B cell (primary cell): Measurements from ENCODE around the gene FAM114A1. TPM values are rescaled to one million over a fixed set of nuclear protein-coding genes. Genes with fewer than 3 reads are reported as not detected.

ENCODE experiments used
- ATAC-seq: fragments of 200-7000 bp; cut with Tn5 transposase; one replicate; pipeline ENCODE4 v1.10.0; 2021; ENCODE audit warnings: low read depth, mild to moderate bottlenecking, moderate number of reproducible peaks, moderate library complexity
- CTCF ChIA-PET: fragments of 350-600 bp; sonication (Branson Sonifier 250); formaldehyde crosslinking; loops from one replicate; lab custom pipeline; 2021; ENCODE audit warnings: antibody characterized with exemption, inconsistent platforms; lab: Charles Lee
- POLR2A ChIA-PET: fragments of 350-600 bp; sonication (Branson Sonifier 250); formaldehyde crosslinking; loops from one replicate; lab custom pipeline; 2021; ENCODE audit warnings: antibody characterized with exemption; lab: Charles Lee
- DNase-seq: peaks from one replicate; pipeline ENCODE4 v3.0.0; 2013
- H2AFZ ChIP-seq: 2 replicates; pipeline ENCODE4 v1.6.1; 2012; ENCODE audit warnings: mild to moderate bottlenecking, low read depth, low read length; ENCODE audit not compliant: insufficient read depth, poor library complexity, severe bottlenecking
- H3K27ac ChIP-seq, 2 donors: 1 replicate in 1 of 2; 2 replicates in 1 of 2; pipeline ENCODE4 v1.5.1; 2012 to 2013; ENCODE audit warnings: low read length in 2 of 2, mild to moderate bottlenecking in 2 of 2, moderate library complexity in 1 of 2
- H3K27me3 ChIP-seq, 4 experiments: fragments of 200-600 bp in 1 of 4; sonication (generic) in 1 of 4; replicated peaks in 1 of 4; 1 replicate in 2 of 4; 2 replicates in 2 of 4; pipeline versions ENCODE4 v1.6.1 to v1.7.0; 2013 to 2016; ENCODE audit warnings: low read length in 3 of 4, mild to moderate bottlenecking in 2 of 4, mixed read lengths in 1 of 4, moderate library complexity in 1 of 4; ENCODE audit not compliant: insufficient read depth in 4 of 4, control insufficient read depth in 3 of 4; ENCODE audit errors: control extremely low read depth in 1 of 4
- H3K36me3 ChIP-seq, 2 experiments: replicated peaks in 1 of 2; 1 replicate in 1 of 2; 2 replicates in 1 of 2; pipeline versions ENCODE4 v1.6.1 to v1.7.1; 2013; ENCODE audit warnings: low read length in 1 of 2; ENCODE audit not compliant: insufficient read depth in 2 of 2, control insufficient read depth in 1 of 2; ENCODE audit errors: control extremely low read depth in 1 of 2, extremely low read depth in 1 of 2
- H3K4me1 ChIP-seq, 2 donors: fragments of 200-600 bp in 1 of 2; sonication (generic) in 1 of 2; 1 replicate in 1 of 2; 2 replicates in 1 of 2; pipeline versions ENCODE4 v1.5.1 to v1.6.1; 2013 to 2017; ENCODE audit warnings: low read length in 2 of 2; ENCODE audit not compliant: control insufficient read depth in 2 of 2, insufficient read depth in 2 of 2
- H3K4me2 ChIP-seq: replicated peaks from 2 replicates; pipeline ENCODE3; 2012; ENCODE audit warnings: mild to moderate bottlenecking, low read depth, low read length; ENCODE audit not compliant: poor library complexity, severe bottlenecking
- H3K4me3 ChIP-seq, 5 experiments: fragments of 200-600 bp in 1 of 5; sonication (generic) in 1 of 5; 1 replicate in 3 of 5; 2 replicates in 2 of 5; pipeline versions ENCODE4 v1.5.1 to v1.7.0; 2011 to 2016; ENCODE audit warnings: low read length in 4 of 5, mild to moderate bottlenecking in 4 of 5, low read depth in 2 of 5, control low read depth in 1 of 5, moderate library complexity in 1 of 5; ENCODE audit not compliant: insufficient read depth in 1 of 5; ENCODE audit errors: control extremely low read depth in 1 of 5, extremely low read depth in 1 of 5
- H3K79me2 ChIP-seq: fragments of 200-600 bp; sonication (generic); one replicate; pipeline ENCODE4 v1.6.0; 2016; ENCODE audit warnings: low read length; ENCODE audit not compliant: control insufficient read depth, insufficient read depth
- H3K9ac ChIP-seq: fragments of 200-600 bp; sonication (generic); 2 replicates; pipeline ENCODE4 v1.6.1; 2017; ENCODE audit warnings: mild to moderate bottlenecking, low read length, moderate library complexity
- H3K9me3 ChIP-seq, 3 donors: one replicate each; pipeline versions ENCODE4 v1.6.1 to v1.7.1; 2013; ENCODE audit warnings: low read length in 2 of 3; ENCODE audit not compliant: control insufficient read depth in 2 of 3, insufficient read depth in 1 of 3; ENCODE audit errors: control extremely low read depth in 1 of 3
- H4K20me1 ChIP-seq: 2 replicates; pipeline ENCODE4 v1.6.0; 2012; ENCODE audit warnings: mild to moderate bottlenecking, low read length; ENCODE audit not compliant: insufficient read depth, control insufficient read depth, poor library complexity, severe bottlenecking
- H3K27ac Mint-ChIP-seq: one replicate; pipeline ENCODE4 v1.8.0; 2021; ENCODE audit warnings: mixed read lengths
- H3K27me3 Mint-ChIP-seq: one replicate; pipeline ENCODE4 v1.8.0; 2021; ENCODE audit warnings: mixed read lengths
- H3K4me1 Mint-ChIP-seq: one replicate; pipeline ENCODE4 v1.8.0; 2021; ENCODE audit warnings: mixed read lengths
- H3K4me3 Mint-ChIP-seq: one replicate; pipeline ENCODE4 v1.8.0; 2021; ENCODE audit warnings: mixed read lengths
- H3K9me3 Mint-ChIP-seq: one replicate; pipeline ENCODE4 v1.8.0; 2022; ENCODE audit warnings: mixed read lengths; ENCODE audit not compliant: insufficient read depth
- EZH2 ChIP-seq: IDR thresholded peaks from 2 replicates; pipeline ENCODE4 v1.6.1; 2012; ENCODE audit warnings: borderline replicate concordance, low read depth, mild to moderate bottlenecking, moderate library complexity, low read length; ENCODE audit not compliant: insufficient read depth, poor library complexity, severe bottlenecking
- WGBS: methylation state at CpG from one replicate; pipeline ENCODE4 v1.1.5; 2013; ENCODE audit warnings: missing lambda C conversion rate; ENCODE audit not compliant: insufficient coverage; 5-methylcytosine and 5-hydroxymethylcytosine counted together
- intact Hi-C: fragments of 100-400 bp; cut with micrococcal nuclease; formaldehyde crosslinking; loops from one replicate; pipeline ENCODE4 v1.10.0; 2022
- polyA plus RNA-seq: library from polyadenylated mRNA; depleted of rRNA; stranded (reverse); fragments of >200 nt; gene quantifications from 2 replicates; pipeline ENCODE4 v1.2.3, GENCODE V29; 2012
- total RNA-seq, 2 donors: library from RNA; stranded (reverse); fragments of 120-200 nt in 1 of 2; gene quantifications; 1 replicate in 1 of 2; 2 replicates in 1 of 2; pipeline versions ENCODE4 v1.2.3 to v1.2.4, GENCODE V29; 2013 to 2022
- TF ChIP-seq, protein P1 (sequence below): fragments of 200-600 bp; IDR thresholded peaks from one replicate; pipeline ENCODE4 v1.8.0; 2022; ENCODE audit warnings: antibody characterized with exemption, mild to moderate bottlenecking

Gene FAM114A1
- total and polyA plus RNA-seq, 2 donors (not counting 1 experiment from before 2014, with no cell fraction given) = 0.30 to 2.9 TPM

DNA sequence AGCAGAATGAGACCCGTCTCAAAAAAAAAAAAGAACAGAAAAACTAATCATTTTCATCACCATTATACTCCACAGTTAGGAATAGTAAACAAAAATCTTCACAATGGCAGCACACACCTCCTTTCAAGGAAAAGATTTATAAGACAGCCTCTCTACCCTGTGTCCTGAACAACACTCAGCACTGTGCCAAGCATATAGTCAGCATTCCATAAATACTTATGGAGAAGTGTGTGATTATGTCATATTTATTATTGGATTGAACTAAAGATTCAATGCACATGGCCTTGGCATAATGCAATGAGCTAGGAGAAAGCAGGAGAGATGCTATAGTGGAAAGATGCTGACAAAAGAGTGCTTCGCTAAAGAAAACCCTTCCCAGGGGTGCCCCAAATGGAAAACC is 52.6 kb downstream of the FAM114A1 start:
- ChIA-PET CTCF (interaction anchor here (0.9 kb wide), 1 partner anchor 220 kb away, joined by 4 read pairs; no protein-coding TSS in a partner anchor), POLR2A (no interaction called here)
- H3K4me1 ChIP-seq = peaks cover 5 to 7% of the 10 kb centered on the region in 2 donors
- WGBS = 100% methylated on average over 2 of the region's 2 CpGs
- H2AFZ ChIP-seq = no peak overlapping the region
- TF ChIP-seq EZH2 = no peak
- TF ChIP-seq, protein P1, sequence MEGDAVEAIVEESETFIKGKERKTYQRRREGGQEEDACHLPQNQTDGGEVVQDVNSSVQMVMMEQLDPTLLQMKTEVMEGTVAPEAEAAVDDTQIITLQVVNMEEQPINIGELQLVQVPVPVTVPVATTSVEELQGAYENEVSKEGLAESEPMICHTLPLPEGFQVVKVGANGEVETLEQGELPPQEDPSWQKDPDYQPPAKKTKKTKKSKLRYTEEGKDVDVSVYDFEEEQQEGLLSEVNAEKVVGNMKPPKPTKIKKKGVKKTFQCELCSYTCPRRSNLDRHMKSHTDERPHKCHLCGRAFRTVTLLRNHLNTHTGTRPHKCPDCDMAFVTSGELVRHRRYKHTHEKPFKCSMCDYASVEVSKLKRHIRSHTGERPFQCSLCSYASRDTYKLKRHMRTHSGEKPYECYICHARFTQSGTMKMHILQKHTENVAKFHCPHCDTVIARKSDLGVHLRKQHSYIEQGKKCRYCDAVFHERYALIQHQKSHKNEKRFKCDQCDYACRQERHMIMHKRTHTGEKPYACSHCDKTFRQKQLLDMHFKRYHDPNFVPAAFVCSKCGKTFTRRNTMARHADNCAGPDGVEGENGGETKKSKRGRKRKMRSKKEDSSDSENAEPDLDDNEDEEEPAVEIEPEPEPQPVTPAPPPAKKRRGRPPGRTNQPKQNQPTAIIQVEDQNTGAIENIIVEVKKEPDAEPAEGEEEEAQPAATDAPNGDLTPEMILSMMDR = no peak
- no peaks in the 10 kb centered on the region for H3K27me3 ChIP-seq
- H3K4me3 ChIP-seq = no peak overlapping the region
- no peak overlapping the region for H3K9ac ChIP-seq
- Mint-ChIP-seq H3K27ac (no peak overlapping the region), H3K27me3 (no peaks in the 10 kb centered on the region), H3K9me3 (no peaks in the 10 kb centered on the region), H3K4me3 (no peak overlapping the region), H3K4me1 (peaks cover 10% of the 10 kb centered on the region)
- no peaks in the 10 kb centered on the region for H4K20me1 ChIP-seq
- no peak for ATAC-seq
- intact Hi-C loops = no loop called here
- no peaks in the 10 kb centered on the region for H3K79me2 ChIP-seq
- H3K4me2 ChIP-seq = no peak overlapping the region
- H3K9me3 ChIP-seq = no peaks in the 10 kb centered on the region
- no peak overlapping the region for H3K27ac ChIP-seq
- no peaks in the 10 kb centered on the region for H3K36me3 ChIP-seq
- DNase-seq = no peak

DNA sequence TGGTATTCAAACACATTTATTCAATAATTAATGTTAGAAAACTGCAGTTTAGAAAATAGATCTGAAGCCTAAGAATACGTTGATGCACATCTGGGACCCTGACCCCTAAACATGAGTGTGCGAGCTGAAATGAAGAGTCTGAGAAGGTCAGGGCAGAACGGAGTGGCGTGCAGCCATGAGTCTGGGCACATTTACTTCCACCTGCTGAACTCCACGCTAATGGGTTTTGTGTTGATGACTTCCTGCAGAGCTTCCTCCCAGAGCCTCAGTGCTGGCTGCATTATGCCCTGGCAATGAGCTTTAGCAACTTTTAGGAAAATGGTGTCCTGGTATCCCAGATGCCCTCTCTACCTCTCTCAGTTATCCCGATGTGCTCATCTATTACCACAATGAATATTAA is 53.1 kb downstream of the FAM114A1 start:
- no peak overlapping the region for H3K4me3 ChIP-seq
- ChIA-PET CTCF (interaction anchor here (0.9 kb wide), 1 partner anchor 219 kb away, joined by 4 read pairs; no protein-coding TSS in a partner anchor), POLR2A (no interaction called here)
- Mint-ChIP-seq H3K27me3 (no peaks in the 10 kb centered on the region), H3K9me3 (no peaks in the 10 kb centered on the region), H3K4me3 (no peak overlapping the region), H3K4me1 (peaks cover 8% of the 10 kb centered on the region), H3K27ac (no peak overlapping the region)
- no peak overlapping the region for H3K9ac ChIP-seq
- no peaks in the 10 kb centered on the region for H3K27me3 ChIP-seq
- no peaks in the 10 kb centered on the region for H3K79me2 ChIP-seq
- H4K20me1 ChIP-seq = no peaks in the 10 kb centered on the region
- no peaks in the 10 kb centered on the region for H3K36me3 ChIP-seq
- H3K27ac ChIP-seq = no peak overlapping the region
- H3K9me3 ChIP-seq = no peaks in the 10 kb centered on the region
- H3K4me1 ChIP-seq = peaks cover 5% of the 10 kb centered on the region in 2 donors
- no peak overlapping the region for H3K4me2 ChIP-seq
- intact Hi-C loops = no loop called here
- no peak for TF ChIP-seq EZH2
- TF ChIP-seq, protein P1 = no peak
- no peak for DNase-seq
- ATAC-seq = no peak
- H2AFZ ChIP-seq = peak overlapping the region; percentile 60
- 27% methylated on average over 5 of the region's 6 CpGs for WGBS
